B cell (primary cell): Measurements from ENCODE around the gene AKR1C3. TPM values are rescaled to one million over a fixed set of nuclear protein-coding genes. Genes with fewer than 3 reads are reported as not detected.
"Not testable (repeated sequence)": the region's sequence is repeated elsewhere in the genome, so short reads cannot be mapped to it uniquely, and the experiment has no call there.

Experiments
- ATAC-seq: fragments of 200-7000 bp; cut with Tn5 transposase; one replicate; pipeline ENCODE4 v1.10.0; 2021; ENCODE audit warnings: low read depth, mild to moderate bottlenecking, moderate number of reproducible peaks, moderate library complexity
- CTCF ChIA-PET: fragments of 350-600 bp; sonication (Branson Sonifier 250); formaldehyde crosslinking; loops from one replicate; lab custom pipeline; 2021; ENCODE audit warnings: antibody characterized with exemption, inconsistent platforms; lab: Charles Lee
- POLR2A ChIA-PET: fragments of 350-600 bp; sonication (Branson Sonifier 250); formaldehyde crosslinking; loops from one replicate; lab custom pipeline; 2021; ENCODE audit warnings: antibody characterized with exemption; lab: Charles Lee
- DNase-seq: peaks from one replicate; pipeline ENCODE4 v3.0.0; 2013
- H2AFZ ChIP-seq: 2 replicates; pipeline ENCODE4 v1.6.1; 2012; ENCODE audit warnings: mild to moderate bottlenecking, low read depth, low read length; ENCODE audit not compliant: insufficient read depth, poor library complexity, severe bottlenecking
- H3K27ac ChIP-seq, 2 donors: 1 replicate in 1 of 2; 2 replicates in 1 of 2; pipeline ENCODE4 v1.5.1; 2012 to 2013; ENCODE audit warnings: low read length in 2 of 2, mild to moderate bottlenecking in 2 of 2, moderate library complexity in 1 of 2
- H3K27me3 ChIP-seq, 4 experiments: fragments of 200-600 bp in 1 of 4; sonication (generic) in 1 of 4; replicated peaks in 1 of 4; 1 replicate in 2 of 4; 2 replicates in 2 of 4; pipeline versions ENCODE4 v1.6.1 to v1.7.0; 2013 to 2016; ENCODE audit warnings: low read length in 3 of 4, mild to moderate bottlenecking in 2 of 4, mixed read lengths in 1 of 4, moderate library complexity in 1 of 4; ENCODE audit not compliant: insufficient read depth in 4 of 4, control insufficient read depth in 3 of 4; ENCODE audit errors: control extremely low read depth in 1 of 4
- H3K36me3 ChIP-seq, 2 experiments: replicated peaks in 1 of 2; 1 replicate in 1 of 2; 2 replicates in 1 of 2; pipeline versions ENCODE4 v1.6.1 to v1.7.1; 2013; ENCODE audit warnings: low read length in 1 of 2; ENCODE audit not compliant: insufficient read depth in 2 of 2, control insufficient read depth in 1 of 2; ENCODE audit errors: control extremely low read depth in 1 of 2, extremely low read depth in 1 of 2
- H3K4me1 ChIP-seq, 2 donors: fragments of 200-600 bp in 1 of 2; sonication (generic) in 1 of 2; 1 replicate in 1 of 2; 2 replicates in 1 of 2; pipeline versions ENCODE4 v1.5.1 to v1.6.1; 2013 to 2017; ENCODE audit warnings: low read length in 2 of 2; ENCODE audit not compliant: control insufficient read depth in 2 of 2, insufficient read depth in 2 of 2
- H3K4me2 ChIP-seq: replicated peaks from 2 replicates; pipeline ENCODE3; 2012; ENCODE audit warnings: mild to moderate bottlenecking, low read depth, low read length; ENCODE audit not compliant: poor library complexity, severe bottlenecking
- H3K4me3 ChIP-seq, 5 experiments: fragments of 200-600 bp in 1 of 5; sonication (generic) in 1 of 5; 1 replicate in 3 of 5; 2 replicates in 2 of 5; pipeline versions ENCODE4 v1.5.1 to v1.7.0; 2011 to 2016; ENCODE audit warnings: low read length in 4 of 5, mild to moderate bottlenecking in 4 of 5, low read depth in 2 of 5, control low read depth in 1 of 5, moderate library complexity in 1 of 5; ENCODE audit not compliant: insufficient read depth in 1 of 5; ENCODE audit errors: control extremely low read depth in 1 of 5, extremely low read depth in 1 of 5
- H3K79me2 ChIP-seq: fragments of 200-600 bp; sonication (generic); one replicate; pipeline ENCODE4 v1.6.0; 2016; ENCODE audit warnings: low read length; ENCODE audit not compliant: control insufficient read depth, insufficient read depth
- H3K9ac ChIP-seq: fragments of 200-600 bp; sonication (generic); 2 replicates; pipeline ENCODE4 v1.6.1; 2017; ENCODE audit warnings: mild to moderate bottlenecking, low read length, moderate library complexity
- H3K9me3 ChIP-seq, 3 donors: one replicate each; pipeline versions ENCODE4 v1.6.1 to v1.7.1; 2013; ENCODE audit warnings: low read length in 2 of 3; ENCODE audit not compliant: control insufficient read depth in 2 of 3, insufficient read depth in 1 of 3; ENCODE audit errors: control extremely low read depth in 1 of 3
- H4K20me1 ChIP-seq: 2 replicates; pipeline ENCODE4 v1.6.0; 2012; ENCODE audit warnings: mild to moderate bottlenecking, low read length; ENCODE audit not compliant: insufficient read depth, control insufficient read depth, poor library complexity, severe bottlenecking
- H3K27ac Mint-ChIP-seq: one replicate; pipeline ENCODE4 v1.8.0; 2021; ENCODE audit warnings: mixed read lengths
- H3K27me3 Mint-ChIP-seq: one replicate; pipeline ENCODE4 v1.8.0; 2021; ENCODE audit warnings: mixed read lengths
- H3K4me1 Mint-ChIP-seq: one replicate; pipeline ENCODE4 v1.8.0; 2021; ENCODE audit warnings: mixed read lengths
- H3K4me3 Mint-ChIP-seq: one replicate; pipeline ENCODE4 v1.8.0; 2021; ENCODE audit warnings: mixed read lengths
- H3K9me3 Mint-ChIP-seq: one replicate; pipeline ENCODE4 v1.8.0; 2022; ENCODE audit warnings: mixed read lengths; ENCODE audit not compliant: insufficient read depth
- CTCF ChIP-seq: fragments of 200-600 bp; IDR thresholded peaks from one replicate; pipeline ENCODE4 v1.8.0; 2022; ENCODE audit warnings: antibody characterized with exemption, mild to moderate bottlenecking
- EZH2 ChIP-seq: IDR thresholded peaks from 2 replicates; pipeline ENCODE4 v1.6.1; 2012; ENCODE audit warnings: borderline replicate concordance, low read depth, mild to moderate bottlenecking, moderate library complexity, low read length; ENCODE audit not compliant: insufficient read depth, poor library complexity, severe bottlenecking
- WGBS: methylation state at CpG from one replicate; pipeline ENCODE4 v1.1.5; 2013; ENCODE audit warnings: missing lambda C conversion rate; ENCODE audit not compliant: insufficient coverage; 5-methylcytosine and 5-hydroxymethylcytosine counted together
- intact Hi-C: fragments of 100-400 bp; cut with micrococcal nuclease; formaldehyde crosslinking; loops from one replicate; pipeline ENCODE4 v1.10.0; 2022
- polyA plus RNA-seq: library from polyadenylated mRNA; depleted of rRNA; stranded (reverse); fragments of >200 nt; gene quantifications from 2 replicates; pipeline ENCODE4 v1.2.3, GENCODE V29; 2012
- total RNA-seq, 2 donors: library from RNA; stranded (reverse); fragments of 120-200 nt in 1 of 2; gene quantifications; 1 replicate in 1 of 2; 2 replicates in 1 of 2; pipeline versions ENCODE4 v1.2.3 to v1.2.4, GENCODE V29; 2013 to 2022

AKR1C3 gene
- total and polyA plus RNA-seq, 2 donors (not counting 1 experiment from before 2014, with no cell fraction given): 0.28 to 0.62 TPM

- no peaks in the 10 kb centered on the region for H3K27me3 Mint-ChIP-seq
- Histone ChIP-seq H3K27ac (no peak overlapping the region), H2AFZ (no peak overlapping the region), H3K4me1 (no peaks in the 10 kb centered on the region), H3K9ac (no peak overlapping the region), H4K20me1 (no peaks in the 10 kb centered on the region), H3K4me3 (no peak overlapping the region), H3K36me3 (no peaks in the 10 kb centered on the region), H3K27me3 (no peaks in the 10 kb centered on the region), H3K9me3 (no peaks in the 10 kb centered on the region), H3K79me2 (no peaks in the 10 kb centered on the region), H3K4me2 (no peak overlapping the region)
- H3K27ac Mint-ChIP-seq: no peak overlapping the region
- ChIA-PET CTCF (no interaction called here), POLR2A (no interaction called here)
- ATAC-seq (no peak), DNase-seq (no peak)
- intact Hi-C loops: no loop called here
- no peak for TF ChIP-seq EZH2
- no peak for TF ChIP-seq CTCF
- no peaks in the 10 kb centered on the region for H3K9me3 Mint-ChIP-seq
- H3K4me1 Mint-ChIP-seq: no peaks in the 10 kb centered on the region
- 88% methylated on average over 3 of the region's 6 CpGs for WGBS
- no peak overlapping the region for H3K4me3 Mint-ChIP-seq
Observed at GRCh38 chr10:5046410-5046809, 47.8 kb upstream of the AKR1C3 start.

DNA sequence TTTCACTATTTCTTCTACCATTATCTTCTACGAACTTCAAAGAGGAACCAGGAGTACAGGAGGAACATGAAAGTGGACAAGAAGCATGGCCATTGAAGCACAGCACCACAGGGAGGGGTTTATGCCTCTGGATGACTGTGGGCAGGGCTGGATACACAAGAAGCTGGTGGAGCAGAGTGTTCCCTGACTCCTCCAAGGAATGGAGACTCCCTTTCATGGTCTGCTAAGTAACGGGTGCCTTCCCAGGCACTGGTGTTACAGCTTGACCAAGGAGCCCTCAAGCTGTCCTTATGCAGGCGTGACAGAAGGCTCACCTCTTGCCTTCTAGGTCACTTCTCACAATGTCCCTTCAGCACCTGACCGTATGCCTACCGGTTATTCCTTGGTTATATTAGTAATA, 47.2 kb upstream of the AKR1C3 start:
- H3K4me3 Mint-ChIP-seq, H3K27ac Mint-ChIP-seq: not testable (repeated sequence)

More for the DNA sequence above, 47.2 kb upstream of the AKR1C3 start:
- H3K4me2 ChIP-seq, H2AFZ ChIP-seq, H3K27me3 ChIP-seq, intact Hi-C loops, H3K79me2 ChIP-seq, H3K9me3 Mint-ChIP-seq, H3K27me3 Mint-ChIP-seq, ATAC-seq, CTCF ChIA-PET, H3K9me3 ChIP-seq, H3K27ac ChIP-seq, H3K4me1 Mint-ChIP-seq, H4K20me1 ChIP-seq, H3K9ac ChIP-seq, H3K4me3 ChIP-seq, POLR2A ChIA-PET, H3K4me1 ChIP-seq, H3K36me3 ChIP-seq, DNase-seq: not testable (repeated sequence)
- 100% methylated on average over 1 of the region's 5 CpGs for WGBS
